ENCODE results near the gene VAPB. TPM values are rescaled to one million over a fixed set of nuclear protein-coding genes. Genes with fewer than 3 reads are reported as not detected.

The VAPB gene
- total and polyA plus RNA-seq, 2 of the 4 experiments (the other 2 are of a cell fraction), result 9.1 to 26.0 TPM

DNA sequence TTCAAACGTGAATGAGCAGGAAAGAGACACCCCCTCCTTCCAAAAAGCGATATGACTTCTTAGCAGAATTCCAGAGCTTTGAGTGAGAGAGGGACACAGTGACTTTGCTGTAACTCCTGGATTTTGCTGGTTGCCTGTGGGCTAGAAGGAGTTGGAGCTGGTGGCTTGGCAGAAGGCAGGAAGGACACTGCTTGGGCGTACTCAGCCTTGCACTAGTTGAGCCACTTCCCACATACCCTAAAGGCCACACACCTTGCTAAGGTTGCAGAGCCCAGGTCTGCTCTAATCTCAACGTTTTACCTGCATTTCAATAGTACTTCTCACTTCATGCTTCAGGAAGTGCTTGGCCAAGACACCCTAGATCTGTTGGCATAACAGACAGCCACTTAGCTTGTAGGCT is 48.9 kb upstream of the VAPB start:
- H2BK5ac ChIP-seq (ENCODE audit: low read depth, low read length, poor library complexity, severe bottlenecking), result peak overlapping the region; percentile 47
- no peak overlapping the region for H3K18ac ChIP-seq (ENCODE audit: low read depth, low read length)
- peak overlapping the region; percentile 80 for H3K14ac ChIP-seq (replicated peaks; ENCODE audit: low read depth, low read length)
- no peaks in the 10 kb centered on the region for H3K9me3 ChIP-seq (ENCODE audit: control insufficient read depth, insufficient read depth, low read length)
- H3K4ac ChIP-seq (ENCODE audit: low read depth, low read length), result no peak overlapping the region
- no TSS peak for BruUV-seq (replicated peaks)
- H2AK5ac ChIP-seq (ENCODE audit: low read depth, low read length), result peak overlapping the region; percentile 56; the same call in 1 of the 2 replicates
- H3K36me3 ChIP-seq (ENCODE audit: control insufficient read depth, insufficient read depth, low read length), result peaks cover 2% of the 10 kb centered on the region; the same call in 1 of the 2 replicates
- H3K9me1 ChIP-seq (ENCODE audit: insufficient read depth, low read length), result peaks cover 27% of the 10 kb centered on the region
- H3K27ac ChIP-seq (ENCODE audit: insufficient read depth, low read length), result no peak overlapping the region
- no peak overlapping the region for H4K91ac ChIP-seq (ENCODE audit: insufficient read depth, low read depth, low read length)
- intact Hi-C loops (cut with micrococcal nuclease), result no loop called here
- ATAC-seq (ENCODE audit: low read depth), result no peak
- H3K27me3 ChIP-seq (ENCODE audit: control insufficient read depth, insufficient read depth, low read length), result no peaks in the 10 kb centered on the region
- TF ChIP-seq NFE2L2 (IDR thresholded peaks at IDR 0.05; ENCODE audit: low read depth, low read length), result no peak
- no peak for TF ChIP-seq MXI1 (IDR thresholded peaks at IDR 0.05; ENCODE audit: borderline replicate concordance, low read depth, low read length)
- TF ChIP-seq, protein P1, sequence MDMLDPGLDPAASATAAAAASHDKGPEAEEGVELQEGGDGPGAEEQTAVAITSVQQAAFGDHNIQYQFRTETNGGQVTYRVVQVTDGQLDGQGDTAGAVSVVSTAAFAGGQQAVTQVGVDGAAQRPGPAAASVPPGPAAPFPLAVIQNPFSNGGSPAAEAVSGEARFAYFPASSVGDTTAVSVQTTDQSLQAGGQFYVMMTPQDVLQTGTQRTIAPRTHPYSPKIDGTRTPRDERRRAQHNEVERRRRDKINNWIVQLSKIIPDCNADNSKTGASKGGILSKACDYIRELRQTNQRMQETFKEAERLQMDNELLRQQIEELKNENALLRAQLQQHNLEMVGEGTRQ (IDR thresholded peaks at IDR 0.05; ENCODE audit: low read depth, low read length), result no peak
- no peak for TF ChIP-seq SMC3 (IDR thresholded peaks at IDR 0.05; ENCODE audit: low read depth, low read length)
- TF ChIP-seq RCOR1 (IDR thresholded peaks at IDR 0.05; ENCODE audit: insufficient replicate concordance, low read length), result no peak
- no peak for TF ChIP-seq POLR2A (IDR thresholded peaks at IDR 0.05; ENCODE audit: low read depth, low read length)
- no peak for TF ChIP-seq BHLHE40 (IDR thresholded peaks at IDR 0.05; ENCODE audit: low read depth, low read length)
- no peak for TF ChIP-seq MAFK (IDR thresholded peaks at IDR 0.05; ENCODE audit: low read depth, low read length)
- TF ChIP-seq CEBPB (IDR thresholded peaks at IDR 0.05; ENCODE audit: low read depth, low read length), result no peak
- TF ChIP-seq RFX5 (IDR thresholded peaks at IDR 0.05; ENCODE audit: low read depth, low read length), result no peak
- TF ChIP-seq RAD21 (IDR thresholded peaks at IDR 0.05; ENCODE audit: low read length), result no peak
- TF ChIP-seq FOS (IDR thresholded peaks at IDR 0.05; ENCODE audit: low read depth, low read length), result no peak
- TF ChIP-seq, protein P2, sequence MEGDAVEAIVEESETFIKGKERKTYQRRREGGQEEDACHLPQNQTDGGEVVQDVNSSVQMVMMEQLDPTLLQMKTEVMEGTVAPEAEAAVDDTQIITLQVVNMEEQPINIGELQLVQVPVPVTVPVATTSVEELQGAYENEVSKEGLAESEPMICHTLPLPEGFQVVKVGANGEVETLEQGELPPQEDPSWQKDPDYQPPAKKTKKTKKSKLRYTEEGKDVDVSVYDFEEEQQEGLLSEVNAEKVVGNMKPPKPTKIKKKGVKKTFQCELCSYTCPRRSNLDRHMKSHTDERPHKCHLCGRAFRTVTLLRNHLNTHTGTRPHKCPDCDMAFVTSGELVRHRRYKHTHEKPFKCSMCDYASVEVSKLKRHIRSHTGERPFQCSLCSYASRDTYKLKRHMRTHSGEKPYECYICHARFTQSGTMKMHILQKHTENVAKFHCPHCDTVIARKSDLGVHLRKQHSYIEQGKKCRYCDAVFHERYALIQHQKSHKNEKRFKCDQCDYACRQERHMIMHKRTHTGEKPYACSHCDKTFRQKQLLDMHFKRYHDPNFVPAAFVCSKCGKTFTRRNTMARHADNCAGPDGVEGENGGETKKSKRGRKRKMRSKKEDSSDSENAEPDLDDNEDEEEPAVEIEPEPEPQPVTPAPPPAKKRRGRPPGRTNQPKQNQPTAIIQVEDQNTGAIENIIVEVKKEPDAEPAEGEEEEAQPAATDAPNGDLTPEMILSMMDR (conservative IDR thresholded peaks at IDR 0.05; ENCODE audit: low read depth, low read length), result no peak
- H3K23ac ChIP-seq (ENCODE audit: low read depth, low read length), result no peak overlapping the region; the same call in 1 of the 2 replicates
- H3K56ac ChIP-seq (ENCODE audit: extremely low read depth, insufficient read depth, low read length), result no peak overlapping the region
- H4K8ac ChIP-seq (ENCODE audit: low read depth in 2 of 2, low read length in 2 of 2), result no peak overlapping the region
- in situ Hi-C loops (cut with MboI; ENCODE audit: low sequenced_read_pairs), result no loop called here
- peaks cover 34% of the 10 kb centered on the region; the same call in 1 of the 2 replicates for H4K20me1 ChIP-seq (ENCODE audit: insufficient read depth, low read length)
- H2BK20ac ChIP-seq (ENCODE audit: low read depth, low read length), result no peak overlapping the region; the same call in 1 of the 2 replicates
- H3K9ac ChIP-seq (ENCODE audit: low read depth, low read length), result no peak overlapping the region
- CTCF ChIA-PET, result no interaction called here
- no peak overlapping the region for H2AK9ac ChIP-seq (replicated peaks; ENCODE audit: low read depth, low read length, poor library complexity)
- no peak overlapping the region for H2AFZ ChIP-seq (replicated peaks; ENCODE audit: low read length, poor library complexity)
- dilution Hi-C loops (cut with HindIII; ENCODE audit: low sequenced_read_pairs, unreplicated experiment), result no loop called here
- no peak overlapping the region for H4K5ac ChIP-seq (ENCODE audit: low read depth, low read length)
- no peak overlapping the region for H3K4me2 ChIP-seq (ENCODE audit: low read depth, low read length)
- H2BK120ac ChIP-seq (ENCODE audit: low read depth, low read length), result no peak overlapping the region
- H3K79me1 ChIP-seq (ENCODE audit: low read depth in 1 of 2, low read length in 2 of 2), result peaks cover 55 to 78% of the 10 kb centered on the region in 2 experiments
- WGBS, 2 experiments (ENCODE audit: extremely low coverage in 2 of 2, insufficient read length in 1 of 2), result no CpG with 5 or more reads among the region's 4 CpGs
- POLR2A ChIA-PET (ENCODE audit: unreplicated experiment), result no interaction called here
- peaks cover 19% of the 10 kb centered on the region for H3K4me1 ChIP-seq (ENCODE audit: control insufficient read depth, insufficient read depth, low read length)
- no peak overlapping the region for H3K4me3 ChIP-seq (ENCODE audit: insufficient read depth, low read depth, low read length)
- no peak for DNase-seq
- H2BK15ac ChIP-seq (ENCODE audit: low read depth, low read length), result peak overlapping the region; percentile 36; the same call in 1 of the 3 replicates

Measured in IMR-90 (cell line).